Inflammatory macrophage treated with lipopolysaccharide for 4 hours (primary cell): Measurements from ENCODE around the gene KREMEN2.

Source experiments
- DNase-seq: peaks from one replicate; pipeline ENCODE4 v3.0.0-alpha.2; 2020

The KREMEN2 gene

DNA sequence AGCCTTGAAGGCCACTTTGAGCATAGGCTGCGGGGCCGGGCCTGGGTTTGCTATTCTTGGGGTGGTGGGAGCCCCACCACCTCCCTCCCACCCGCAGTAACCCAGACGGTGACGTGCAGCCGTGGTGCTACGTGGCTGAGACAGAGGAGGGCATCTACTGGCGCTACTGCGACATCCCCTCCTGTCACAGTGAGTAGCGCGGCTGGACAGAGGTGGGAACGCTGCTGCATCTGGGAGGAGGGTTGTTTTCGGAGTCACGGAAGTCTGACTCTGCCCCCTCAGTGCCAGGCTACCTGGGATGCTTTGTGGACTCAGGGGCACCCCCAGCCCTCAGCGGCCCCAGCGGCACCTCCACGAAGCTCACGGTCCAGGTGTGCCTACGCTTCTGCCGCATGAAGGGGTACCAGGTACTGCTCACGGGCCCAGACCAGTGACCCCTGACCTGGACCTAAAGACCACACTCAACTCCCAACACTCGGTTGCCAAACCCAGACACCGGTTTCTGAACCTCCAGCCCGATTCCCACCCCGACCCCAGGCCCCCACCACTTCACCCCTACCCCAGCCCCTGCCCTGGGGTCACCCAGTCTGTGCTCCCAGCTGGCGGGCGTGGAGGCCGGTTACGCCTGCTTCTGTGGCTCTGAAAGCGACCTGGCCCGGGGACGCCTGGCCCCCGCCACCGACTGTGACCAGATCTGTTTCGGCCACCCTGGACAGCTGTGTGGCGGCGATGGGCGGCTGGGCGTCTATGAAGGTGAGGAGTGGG is 2.1 kb downstream of the KREMEN2 start:
- DNase-seq: no peak

DNA sequence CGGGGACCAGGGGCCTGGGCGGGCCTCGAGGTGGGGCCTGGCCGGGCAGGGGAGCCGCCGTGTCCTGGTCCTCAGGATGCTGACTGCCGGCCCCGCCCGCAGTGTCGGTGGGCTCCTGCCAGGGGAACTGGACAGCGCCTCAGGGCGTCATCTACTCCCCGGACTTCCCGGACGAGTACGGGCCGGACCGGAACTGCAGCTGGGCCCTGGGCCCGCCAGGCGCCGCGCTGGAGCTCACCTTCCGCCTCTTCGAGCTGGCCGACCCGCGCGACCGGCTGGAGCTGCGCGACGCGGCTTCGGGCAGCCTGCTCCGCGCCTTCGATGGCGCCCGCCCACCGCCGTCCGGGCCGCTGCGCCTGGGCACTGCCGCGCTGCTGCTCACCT is 2.7 kb downstream of the KREMEN2 start:
- peak; percentile 13 for DNase-seq

DNA sequence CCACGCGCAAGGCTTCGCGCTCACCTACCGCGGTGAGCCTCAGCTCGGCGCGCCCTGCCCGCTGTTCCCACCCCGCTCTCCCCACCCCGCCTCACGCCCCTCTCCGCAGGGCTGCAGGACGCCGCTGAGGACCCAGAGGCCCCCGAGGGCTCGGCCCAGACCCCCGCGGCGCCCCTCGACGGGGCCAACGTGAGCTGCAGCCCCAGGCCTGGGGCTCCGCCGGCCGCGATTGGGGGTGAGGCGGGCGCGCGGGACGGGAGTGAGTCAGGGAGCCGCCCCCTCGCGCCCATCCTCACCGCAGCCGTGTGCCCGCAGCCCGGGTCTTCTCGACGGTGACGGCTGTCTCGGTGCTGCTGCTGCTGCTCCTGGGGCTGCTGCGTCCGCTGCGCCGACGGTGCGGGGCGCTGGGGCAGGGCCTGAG is 3.1 kb downstream of the KREMEN2 start:
- DNase-seq: no peak

DNA sequence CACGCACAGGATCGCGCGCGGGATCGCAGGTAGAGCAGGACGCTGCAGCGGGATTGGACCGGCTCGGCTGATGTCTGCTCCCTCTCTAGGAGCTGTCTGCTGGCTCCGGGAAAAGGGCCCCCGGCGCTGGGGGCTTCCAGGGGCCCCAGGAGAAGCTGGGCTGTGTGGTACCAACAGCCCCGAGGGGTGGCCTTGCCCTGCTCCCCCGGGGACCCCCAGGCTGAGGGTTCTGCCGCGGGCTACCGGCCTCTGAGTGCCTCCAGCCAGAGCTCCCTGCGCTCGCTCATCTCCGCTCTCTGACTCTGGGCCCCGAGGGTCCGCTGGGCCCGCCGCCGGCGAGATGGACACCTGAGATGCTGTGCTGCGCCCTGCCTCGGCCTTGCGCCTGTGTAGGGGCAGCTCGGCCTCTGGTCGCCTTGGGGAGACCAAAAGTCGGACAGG is 3.7 kb downstream of the KREMEN2 start:
- no peak for DNase-seq

DNA sequence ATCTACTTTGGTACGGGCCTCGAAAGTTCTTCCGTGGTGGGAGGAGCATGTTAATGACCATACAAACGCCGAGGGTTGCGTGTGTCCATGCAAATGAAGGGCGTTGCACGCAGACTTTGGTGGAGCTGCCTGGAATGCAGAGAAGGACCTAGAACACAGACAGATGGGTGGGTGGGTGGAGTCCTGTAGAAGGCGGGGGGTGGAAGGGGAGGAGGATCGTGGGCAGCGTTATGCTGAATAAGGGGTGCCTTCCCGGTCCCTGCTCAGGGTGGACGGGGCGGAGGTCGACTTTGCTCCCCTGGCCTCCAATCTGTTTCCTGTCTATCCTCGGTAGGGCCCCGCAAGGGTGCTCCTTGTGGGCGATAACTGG is 4.3 kb downstream of the KREMEN2 start:
- peak; percentile 73 for DNase-seq

DNA sequence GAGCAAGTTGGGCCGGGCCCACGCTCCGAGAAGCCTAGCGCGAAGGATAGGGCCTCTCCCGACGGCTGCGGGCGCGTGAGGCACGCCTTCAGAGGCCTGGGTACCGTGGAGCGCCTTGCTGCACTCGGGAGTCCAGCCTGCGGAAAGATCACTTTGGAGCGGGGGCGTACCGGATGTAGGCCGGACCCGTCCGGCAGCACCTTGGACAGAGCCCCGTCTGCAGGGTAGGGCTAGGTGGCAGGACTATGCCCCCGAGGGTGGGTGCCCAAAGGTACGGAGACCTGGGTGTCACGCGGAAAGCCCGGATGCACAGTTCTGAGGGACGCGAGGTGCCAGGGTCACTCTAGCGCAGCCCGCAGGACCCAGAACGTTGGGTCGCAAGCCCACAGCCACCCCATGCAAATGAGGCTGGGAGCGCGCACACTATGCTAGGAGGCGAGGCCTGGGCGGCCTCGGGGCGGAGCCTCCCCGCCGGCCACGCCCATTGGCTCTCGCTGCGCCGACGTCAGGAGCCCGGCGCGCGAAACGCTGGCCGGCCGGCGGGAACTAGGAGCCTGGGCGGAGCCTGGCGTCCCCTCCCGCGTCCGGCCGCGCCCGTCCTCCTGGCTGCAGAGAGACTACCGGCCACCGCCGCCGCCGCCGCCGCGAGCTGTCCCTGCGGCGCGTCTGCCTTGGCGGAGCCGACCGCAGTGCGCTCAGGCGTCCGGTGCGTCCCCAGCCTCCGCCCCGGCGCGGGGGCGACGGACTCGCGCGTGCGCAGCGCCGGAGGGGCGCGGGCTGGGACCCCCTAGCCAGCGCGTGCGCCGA is 4.9 kb downstream of the KREMEN2 start, which contains the start of gene PAQR4:
TSS of gene PAQR4 (plus strand) at position 611 of the 807 bp plus-strand sequence. CDS start 327 bp downstream, outside the sequence.
- peak; percentile 93 for DNase-seq

DNA sequence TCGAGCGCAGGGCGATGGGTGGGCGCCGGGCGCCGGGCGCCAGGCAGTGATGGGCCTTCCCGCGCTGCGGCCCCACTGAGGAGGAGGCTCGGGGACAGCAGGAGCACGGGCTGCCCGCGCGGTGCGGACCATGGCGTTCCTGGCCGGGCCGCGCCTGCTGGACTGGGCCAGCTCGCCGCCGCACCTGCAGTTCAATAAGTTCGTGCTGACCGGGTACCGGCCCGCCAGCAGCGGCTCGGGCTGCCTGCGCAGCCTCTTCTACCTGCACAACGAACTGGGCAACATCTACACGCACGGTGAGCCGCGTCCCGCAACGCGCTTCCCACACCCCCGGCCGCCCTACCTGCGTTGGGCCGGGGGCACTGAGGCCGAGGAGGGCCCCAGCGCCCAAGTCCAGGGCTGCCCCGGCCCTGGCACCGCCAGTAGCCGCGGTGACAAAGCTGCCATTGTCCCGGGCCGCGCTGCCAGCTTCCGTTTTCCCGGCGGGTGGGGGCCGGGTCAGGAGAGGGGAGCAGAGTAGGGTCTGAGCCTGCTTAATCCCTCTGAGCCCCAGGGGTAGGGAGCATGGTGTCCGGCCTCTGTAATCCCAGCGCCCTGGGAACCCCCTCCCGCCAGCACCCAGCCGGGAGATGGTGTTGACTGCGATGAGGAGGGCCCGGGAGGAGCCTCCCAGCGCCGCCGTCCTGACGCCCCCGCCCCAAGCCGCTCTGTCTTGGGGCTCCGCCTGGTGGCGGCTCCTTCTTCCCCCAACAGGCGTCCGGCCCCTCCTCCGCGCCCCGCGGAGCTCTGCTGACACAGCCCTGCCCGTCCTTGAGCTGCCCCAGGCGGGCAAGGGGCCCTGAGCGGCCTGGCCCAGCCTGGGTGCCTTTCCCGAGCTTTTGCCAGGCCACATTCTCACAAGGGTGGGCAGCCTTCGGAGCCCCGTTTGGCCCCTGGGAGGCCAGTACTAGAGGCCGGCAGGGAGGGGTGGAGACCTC is 5.8 kb downstream of the KREMEN2 start:
- DNase-seq: peak; percentile 77

DNA sequence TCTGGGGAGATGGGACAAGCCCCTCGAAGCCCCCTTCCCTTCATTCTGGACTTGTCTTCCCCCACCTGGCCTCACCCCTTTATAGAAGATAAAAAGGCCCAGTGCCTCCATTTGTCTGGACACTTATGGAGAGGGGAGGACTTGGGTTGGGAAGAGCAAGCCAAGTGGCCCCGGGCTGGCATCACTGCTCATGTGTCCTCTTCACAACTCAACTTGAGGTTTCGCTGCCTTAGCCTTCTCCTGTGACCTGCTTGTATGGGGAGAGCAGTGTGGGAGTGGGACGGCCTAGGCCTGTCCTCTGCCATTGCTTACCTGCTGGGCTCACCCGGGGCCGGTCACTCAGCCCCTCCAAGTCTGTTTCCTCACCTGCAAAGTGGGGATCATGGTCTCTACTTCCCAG is 6.5 kb downstream of the KREMEN2 start:
- DNase-seq: no peak

DNA sequence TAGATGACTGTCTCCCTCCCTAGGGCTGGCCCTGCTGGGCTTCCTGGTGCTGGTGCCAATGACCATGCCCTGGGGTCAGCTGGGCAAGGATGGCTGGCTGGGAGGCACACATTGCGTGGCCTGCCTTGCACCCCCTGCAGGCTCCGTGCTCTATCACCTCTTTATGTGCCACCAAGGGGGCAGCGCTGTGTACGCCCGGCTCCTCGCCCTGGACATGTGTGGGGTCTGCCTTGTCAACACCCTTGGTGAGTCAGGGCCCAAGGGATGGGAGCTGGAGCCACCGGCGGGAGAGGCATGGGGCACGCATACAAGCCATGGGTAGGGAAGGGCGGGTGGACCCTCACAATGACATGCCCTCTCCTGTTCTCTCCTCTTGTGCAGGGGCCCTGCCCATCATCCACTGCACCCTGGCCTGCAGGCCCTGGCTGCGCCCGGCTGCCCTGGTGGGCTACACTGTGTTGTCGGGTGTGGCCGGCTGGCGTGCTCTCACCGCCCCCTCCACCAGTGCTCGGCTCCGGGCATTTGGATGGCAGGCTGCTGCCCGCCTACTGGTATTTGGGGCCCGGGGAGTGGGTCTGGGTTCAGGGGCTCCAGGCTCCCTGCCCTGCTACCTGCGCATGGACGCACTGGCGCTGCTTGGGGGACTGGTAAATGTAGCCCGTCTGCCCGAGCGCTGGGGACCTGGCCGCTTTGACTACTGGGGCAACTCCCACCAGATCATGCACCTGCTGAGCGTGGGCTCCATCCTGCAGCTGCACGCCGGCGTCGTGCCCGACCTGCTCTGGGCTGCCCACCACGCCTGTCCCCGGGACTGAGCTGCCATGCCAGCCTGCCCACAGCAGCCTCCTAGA is 7.3 kb downstream of the KREMEN2 start:
- no peak for DNase-seq

DNA sequence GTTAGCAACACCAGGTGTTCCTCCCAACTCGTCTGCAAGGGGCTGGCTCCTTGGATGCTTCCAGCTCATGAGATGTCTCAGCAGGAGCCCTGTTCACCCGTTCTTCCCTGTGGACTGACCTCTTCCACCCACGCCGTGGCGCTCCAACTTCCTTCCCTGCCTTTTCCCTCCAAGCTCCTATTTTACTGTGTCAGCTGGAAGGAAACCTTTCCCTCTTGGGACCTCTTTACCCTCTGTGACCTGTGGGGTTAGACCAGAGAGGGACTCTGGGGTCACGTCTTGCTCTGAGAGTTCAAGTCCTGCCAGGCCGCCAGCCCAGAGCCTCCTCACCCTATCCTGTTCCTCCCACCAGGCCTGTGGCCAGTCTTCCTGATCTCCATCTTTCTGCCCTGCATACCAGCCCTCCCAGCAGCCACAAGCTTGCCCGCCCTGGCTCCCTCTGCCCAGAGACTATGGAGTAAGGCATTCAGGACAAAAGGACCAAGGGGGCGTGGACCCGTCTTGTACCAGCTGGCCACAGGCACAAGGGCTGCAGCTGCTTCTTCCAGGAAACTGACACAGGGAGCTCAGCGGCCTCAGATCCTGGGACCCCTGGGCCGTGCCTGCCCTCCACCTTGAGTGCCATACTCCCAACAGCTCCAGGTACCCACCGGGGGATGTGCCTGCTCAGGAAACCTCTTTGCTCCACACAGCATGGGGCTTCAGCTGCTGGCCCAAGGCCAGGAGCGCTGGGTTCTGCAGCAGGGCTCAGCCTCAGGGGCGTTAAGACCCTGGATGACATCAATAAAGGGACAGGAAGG is 8.1 kb downstream of the KREMEN2 start:
- no peak for DNase-seq

DNA sequence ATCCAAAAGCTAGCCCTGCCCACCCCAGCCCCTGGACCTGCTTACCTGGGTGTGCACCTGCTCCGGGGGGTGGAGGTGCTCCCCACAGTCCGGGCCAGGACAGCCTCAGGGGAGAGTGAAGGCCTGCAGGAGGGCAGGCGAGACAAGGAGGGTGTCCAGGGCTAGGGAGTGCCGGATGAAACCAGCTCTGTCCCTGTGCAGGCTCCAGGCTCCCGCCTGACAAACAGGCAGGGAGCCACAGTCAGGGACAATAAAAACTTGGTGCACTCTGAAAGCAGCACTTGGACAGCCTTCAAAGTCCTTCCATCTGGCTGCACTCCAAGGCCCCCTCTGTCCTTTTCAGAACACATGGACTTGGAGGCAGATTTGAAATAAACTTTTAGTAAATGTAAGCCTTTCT is 9.0 kb downstream of the KREMEN2 start:
- DNase-seq: no peak

DNA sequence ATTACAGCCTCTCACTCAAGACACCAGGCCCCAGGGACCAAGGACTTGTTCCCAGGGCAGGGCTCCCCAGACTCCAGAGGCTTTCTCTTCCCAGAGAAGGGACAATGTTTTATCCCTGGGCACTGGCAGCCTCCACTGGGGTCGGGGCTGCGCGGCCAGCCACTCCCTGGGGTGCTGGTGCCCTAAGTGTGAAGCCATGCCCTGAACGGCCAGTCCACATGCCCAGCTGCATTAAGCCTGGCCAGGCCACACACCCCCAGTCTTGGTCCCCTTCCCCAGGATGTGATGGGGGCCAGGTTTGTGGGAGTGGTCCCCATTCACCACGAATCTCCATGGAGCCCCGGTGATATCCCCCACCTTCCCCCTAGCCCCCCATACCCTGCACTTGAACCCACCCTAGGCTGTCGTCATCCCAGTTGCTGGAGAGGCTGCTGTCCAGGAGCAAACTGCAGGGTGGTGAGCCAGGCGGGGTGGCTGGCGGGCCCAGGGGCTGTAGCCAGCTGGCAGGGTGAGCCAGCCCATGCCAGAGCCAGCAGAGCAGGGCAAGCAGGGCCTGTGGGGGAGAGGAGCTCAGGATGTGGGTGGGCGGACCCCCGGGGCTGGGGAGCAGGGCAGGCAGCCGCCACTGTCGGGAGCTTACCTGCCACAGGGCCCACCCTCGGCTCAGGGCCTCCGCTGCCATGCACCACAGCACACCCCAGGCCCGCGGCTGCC is 9.7 kb downstream of the KREMEN2 start:
- no peak for DNase-seq

DNA sequence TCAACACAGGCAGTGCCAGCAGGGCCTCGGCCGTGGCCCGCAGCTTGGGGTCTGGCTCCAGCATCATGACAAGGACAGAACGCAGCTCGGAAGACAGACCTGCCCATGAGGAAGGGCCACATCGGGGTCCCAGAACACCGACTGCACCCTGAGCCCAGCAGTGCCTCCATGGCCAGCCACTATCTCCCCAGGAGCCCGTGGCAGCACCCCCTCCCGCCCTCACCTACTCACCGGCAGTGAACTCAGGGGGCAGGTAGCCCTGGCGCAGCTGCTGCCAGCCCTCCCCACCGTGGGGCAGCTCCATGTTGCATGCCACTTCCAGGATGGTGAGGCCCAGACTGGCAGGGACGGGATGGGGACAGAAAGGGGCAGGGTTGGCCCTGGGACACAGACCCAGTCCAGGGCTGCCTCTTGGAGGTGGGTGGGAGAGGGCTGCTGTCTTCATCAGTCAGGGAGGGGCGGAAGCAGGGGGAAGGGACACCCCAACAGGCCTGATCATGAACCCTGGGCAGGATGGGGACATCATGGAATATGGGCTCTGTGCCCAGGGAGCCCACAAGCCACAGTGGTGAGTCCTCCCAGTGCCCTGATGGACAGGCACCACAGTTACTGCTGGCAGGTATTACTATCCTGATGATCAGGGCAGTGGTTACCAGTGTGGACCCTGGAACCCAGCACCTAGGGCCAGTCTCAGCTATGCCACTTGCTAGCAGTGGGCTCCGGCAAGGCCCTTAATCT is 10.4 kb downstream of the KREMEN2 start:
- DNase-seq: no peak

DNA sequence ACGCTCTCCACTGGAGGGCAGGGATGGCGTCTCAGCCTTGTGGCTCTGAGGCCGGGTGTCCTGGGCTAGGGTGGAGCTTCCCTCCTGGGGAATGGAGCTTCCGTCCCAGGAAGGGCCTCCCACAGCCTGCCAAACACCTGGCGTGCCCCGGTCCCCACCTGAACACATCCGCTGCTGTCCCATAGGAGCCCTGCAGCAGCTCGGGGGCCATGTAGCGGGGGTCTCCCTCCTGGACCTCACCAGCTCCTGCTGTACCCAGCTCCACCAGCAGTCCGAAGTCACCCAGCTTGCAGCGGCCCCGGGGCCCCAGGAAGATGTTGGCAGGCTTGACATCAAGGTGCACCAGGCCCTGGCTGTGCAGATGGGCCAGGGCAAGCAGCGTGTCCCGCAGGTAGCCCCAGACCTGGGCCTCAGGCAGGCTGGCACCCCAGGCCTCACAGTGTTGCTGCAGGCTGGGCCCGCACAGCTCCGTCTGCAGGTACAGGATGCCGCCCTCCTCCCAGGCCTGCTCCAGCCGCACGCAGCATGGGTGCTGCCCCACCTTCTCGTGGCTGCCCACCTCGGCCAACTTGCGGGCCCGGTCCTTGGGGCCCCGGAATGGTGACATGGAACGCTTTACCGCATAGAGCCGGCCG is 11.2 kb downstream of the KREMEN2 start:
- DNase-seq: no peak

DNA sequence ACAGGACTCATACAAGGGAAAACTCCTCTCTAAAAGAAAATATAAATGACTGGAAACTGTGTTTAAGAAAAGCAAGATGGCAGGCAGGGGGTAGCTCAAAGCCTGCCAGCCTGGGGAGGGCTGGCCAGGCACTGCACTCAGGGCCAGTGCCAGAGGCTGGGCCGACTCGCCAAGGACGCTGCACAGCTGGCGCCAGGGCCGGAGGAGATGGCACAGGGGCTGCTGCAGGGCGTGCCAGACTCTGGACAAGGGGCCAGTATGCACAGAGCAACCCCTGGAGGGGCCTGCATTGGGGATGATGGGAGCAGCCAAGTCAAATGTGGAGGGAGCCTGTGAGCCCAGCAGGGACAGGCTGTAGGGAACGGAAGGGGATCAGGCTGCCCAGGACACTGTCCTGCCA is 12.1 kb downstream of the KREMEN2 start:
- DNase-seq: no peak

DNA sequence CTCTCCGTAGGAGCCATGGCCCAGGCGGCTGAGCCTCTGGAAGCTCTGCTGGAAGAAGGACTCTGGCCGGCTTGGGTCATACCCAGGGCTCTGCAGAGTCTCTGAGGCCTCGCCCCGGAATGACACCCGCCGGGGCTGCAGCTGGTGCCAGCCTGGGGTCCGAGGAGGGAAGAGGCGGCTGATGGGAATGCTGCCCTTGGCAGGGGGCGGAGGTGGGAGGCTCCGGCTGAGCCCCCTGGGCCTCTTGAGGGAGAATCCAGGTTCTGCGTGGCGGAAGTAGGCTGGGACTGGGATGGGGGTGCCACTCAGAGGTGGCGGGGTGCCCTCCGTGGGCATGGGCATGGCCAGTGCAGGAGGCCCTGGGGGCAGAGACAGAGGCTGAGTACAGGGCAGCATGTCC is 12.6 kb downstream of the KREMEN2 start:
- no peak for DNase-seq

DNA sequence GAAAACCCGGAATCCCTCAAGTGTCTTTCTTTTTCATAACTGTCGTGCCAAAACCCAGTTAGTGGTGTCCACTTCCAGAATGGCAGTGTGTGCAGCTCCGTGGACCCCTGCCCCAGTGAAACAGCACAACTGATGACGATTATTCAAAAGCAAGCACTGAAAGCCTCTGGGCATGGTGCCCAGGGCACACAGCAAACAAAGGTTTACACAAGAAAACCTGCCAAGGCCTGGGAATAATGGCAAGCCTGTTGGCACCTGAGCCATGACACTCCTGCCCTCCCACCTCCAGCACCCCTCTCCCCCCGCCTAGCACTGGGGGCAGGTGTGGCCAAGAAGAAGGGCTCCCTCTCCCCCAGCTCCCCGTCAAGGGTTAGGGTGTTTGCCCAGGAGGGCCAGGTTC is 13.4 kb downstream of the KREMEN2 start:
- DNase-seq: no peak

DNA sequence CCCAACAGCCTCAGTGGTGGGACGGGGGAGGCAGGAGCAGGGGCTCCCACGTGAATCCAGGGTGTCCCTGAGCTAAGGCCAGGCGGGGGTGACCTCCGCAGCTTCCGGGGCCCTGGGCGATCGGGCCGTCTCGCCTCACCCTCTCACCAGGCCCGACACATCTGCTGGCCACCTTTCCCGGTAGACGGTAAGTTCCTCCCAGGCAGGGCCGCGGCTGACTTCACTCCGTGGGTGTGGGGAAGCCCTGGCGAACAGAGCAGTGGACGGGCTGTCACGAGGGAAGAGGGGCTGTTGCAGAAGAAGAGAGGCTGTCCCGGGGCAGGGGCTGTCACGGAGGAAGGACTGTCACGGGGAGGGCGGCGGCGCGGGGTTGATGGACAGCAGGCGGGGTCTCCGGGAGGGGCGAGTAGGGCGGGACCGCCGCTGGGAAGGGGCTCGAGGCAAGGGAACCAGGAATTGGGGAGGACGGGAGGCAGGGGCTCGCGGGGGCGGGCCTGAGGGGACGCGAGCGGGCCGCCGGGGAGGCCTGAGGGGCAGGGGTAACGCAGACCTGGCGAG is 15.7 kb downstream of the KREMEN2 start:
- peak; percentile 63 for DNase-seq
